Measurements from ENCODE around the gene LRRC42.

DNA sequence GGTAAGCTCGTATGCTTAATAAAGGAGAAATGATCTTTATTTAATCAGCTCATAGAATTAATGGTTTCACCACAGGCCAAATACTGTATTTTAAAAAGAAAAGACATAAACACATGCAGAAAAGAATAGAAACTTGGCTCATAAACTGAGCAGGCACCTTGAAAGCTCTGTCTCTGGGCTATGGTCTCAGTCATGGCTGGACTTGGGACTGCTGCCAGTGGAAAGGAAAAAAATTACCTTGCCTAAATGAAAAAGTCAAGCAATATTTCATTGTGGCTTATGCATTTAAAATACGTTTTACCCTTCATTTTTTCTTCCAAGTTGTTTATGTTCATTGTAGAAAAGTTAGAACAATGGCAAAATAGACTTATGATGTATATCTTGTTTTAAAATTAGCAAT is 8.0 kb downstream of the LRRC42 start:
- no peak for TF ChIP-seq EZH2 (IDR thresholded peaks at IDR 0.05; ENCODE audit: insufficient read depth, poor library complexity, severe bottlenecking)
- no peak for TF ChIP-seq EZH2phosphoT487 (IDR thresholded peaks at IDR 0.05; ENCODE audit: insufficient read depth, low read depth)
